NCI-H345 (cell line): ENCODE measurements around the gene PCDHA12.
A peak's percentile ranks its signal among the peaks of the same experiment; 100 is the strongest.
"Not testable (repeated sequence)": the region's sequence is repeated elsewhere in the genome, so short reads cannot be mapped to it uniquely, and the experiment has no call there.

Experiments used
- DNase-seq: peaks from one replicate; lab custom pipeline; 2025; lab: John Stamatoyannopoulos, UW

Gene PCDHA12

GRCh38 chr5:140875085-140876065, at the start of gene PCDHA12:
Gene PCDHA12 (plus strand): TSS chr5:140875308. CDS start chr5:140875473, 165 bp downstream.
- no peak for DNase-seq

- DNase-seq, result no peak
These were observed 47.3 kb upstream of the PCDHA12 start, which contains the start of gene PCDHA6 for GRCh38 chr5:140827704-140828361. Gene PCDHA6 (plus strand): TSS chr5:140827960. CDS start chr5:140828092, 132 bp downstream.

GRCh38 chr5:140828362-140828737, 46.8 kb upstream of the PCDHA12 start:
- no peak for DNase-seq

GRCh38 chr5:140829511-140830501, 45.3 kb upstream of the PCDHA12 start:
- DNase-seq, result not testable (repeated sequence)

GRCh38 chr5:140833993-140834392, 41.1 kb upstream of the PCDHA12 start, which contains the start of gene PCDHA7:
Gene PCDHA7 (plus strand): TSS chr5:140834269. CDS start chr5:140834384, 115 bp downstream.
- peak; percentile 39 for DNase-seq

- peak; percentile 21 for DNase-seq
These were observed 40.6 kb upstream of the PCDHA12 start for GRCh38 chr5:140834439-140835008.

GRCh38 chr5:140835622-140836510, 39.2 kb upstream of the PCDHA12 start:
- DNase-seq, result no peak

GRCh38 chr5:140840978-140841962, 33.8 kb upstream of the PCDHA12 start, which contains the start of gene PCDHA8:
Gene PCDHA8 (plus strand): TSS chr5:140841187. CDS start chr5:140841322, 135 bp downstream.
- no peak for DNase-seq

- no peak for DNase-seq
These were observed 32.0 kb upstream of the PCDHA12 start for GRCh38 chr5:140842798-140843733.

- DNase-seq, result not testable (repeated sequence)
These were observed 26.7 kb upstream of the PCDHA12 start, which contains the start of gene PCDHA9 for GRCh38 chr5:140848139-140849102. Gene PCDHA9 (plus strand): TSS chr5:140848382. CDS start chr5:140848496, 114 bp downstream.

- DNase-seq, result not testable (repeated sequence)
These were observed 25.1 kb upstream of the PCDHA12 start for GRCh38 chr5:140849831-140850634.

- no peak for DNase-seq
These were observed 19.1 kb upstream of the PCDHA12 start, which contains the start of gene PCDHA10 for GRCh38 chr5:140855772-140856674. Gene PCDHA10 (plus strand): TSS chr5:140855897. CDS start chr5:140856049, 152 bp downstream.

GRCh38 chr5:140857177-140857986, 17.7 kb upstream of the PCDHA12 start:
- DNase-seq, result no peak

GRCh38 chr5:140857987-140858240, 17.2 kb upstream of the PCDHA12 start:
- no peak for DNase-seq
